Skin of body (tissue), 3 donors: ENCODE measurements around the gene RGPD8. TPM values are rescaled to one million over a fixed set of nuclear protein-coding genes. Genes with fewer than 3 reads are reported as not detected.

Experiments used
- DNase-seq: peaks from one replicate; lab custom pipeline; 2025; lab: John Stamatoyannopoulos, UW
- small RNA-seq: library from RNA; depleted of rRNA; stranded (forward); fragments of <200 nt; gene quantifications from one replicate; pipeline ENCODE3, GENCODE V24; 2014; ENCODE audit warnings: low replicate concordance
- total RNA-seq: library from RNA; depleted of rRNA; stranded (reverse); fragments of >200 nt; gene quantifications from one replicate; pipeline ENCODE4 v1.2.3, GENCODE V29; 2014

Gene RGPD8
- total RNA-seq, 1 donor from 2014 or later = 26.2 TPM

GRCh38 chr2:112335600-112335999 is 97.8 kb downstream of the RGPD8 start:
- DNase-seq = no peak

- DNase-seq = no peak
Observed at GRCh38 chr2:112332123-112332696, 101.2 kb downstream of the RGPD8 start.

GRCh38 chr2:112322919-112323318 is 110.5 kb downstream of the RGPD8 start:
- no peak for DNase-seq

GRCh38 chr2:112321375-112322320 is 111.8 kb downstream of the RGPD8 start:
- no peak for DNase-seq

Small RNA genes within 50 kb of the gene (small RNA-seq; reads per million reads assigned to genes)
- gene AC115115.1 = not detected

Other genes starting within 250 kb of the RGPD8 start
- gene ZC3H8, start 178.6 kb downstream of the RGPD8 start, total RNA-seq = 14.4 TPM
- gene ZC3H6, start 158.0 kb downstream of the RGPD8 start, total RNA-seq = 9.7 TPM
- 16.0 TPM for gene TTL, start 48.5 kb upstream of the RGPD8 start, total RNA-seq
- 19.0 TPM for gene POLR1B, start 108.8 kb upstream of the RGPD8 start, total RNA-seq
- gene CHCHD5, start 151.0 kb upstream of the RGPD8 start, total RNA-seq = 6.3 TPM
- 34.9 TPM for gene SLC20A1, start 212.3 kb upstream of the RGPD8 start, total RNA-seq